ENCODE results near the gene TMEM132C.

DNA sequence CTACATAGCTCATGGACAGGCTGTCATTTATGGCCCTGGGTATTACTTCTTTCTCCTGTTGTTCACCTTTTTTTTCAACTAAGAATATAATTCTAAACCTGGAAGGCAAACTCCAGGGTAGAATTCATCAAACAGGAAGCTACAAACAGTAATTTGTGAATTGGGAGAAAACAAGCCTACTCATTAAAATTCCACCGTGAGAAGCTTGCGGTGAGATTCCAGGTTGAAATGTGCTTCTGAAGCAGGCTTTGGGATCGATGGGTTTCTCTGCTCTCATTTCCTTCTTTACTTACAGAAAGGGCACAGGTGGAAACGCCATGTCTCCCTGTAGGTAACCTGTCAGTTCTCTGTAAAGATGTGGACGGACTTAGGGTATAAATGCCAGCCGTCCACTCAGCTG is 257.5 kb downstream of the TMEM132C start:
- no peak for TF ChIP-seq ZNF232 (CRISPR knock-in tag; IDR thresholded peaks at IDR 0.05)
- TF ChIP-seq, protein P1, sequence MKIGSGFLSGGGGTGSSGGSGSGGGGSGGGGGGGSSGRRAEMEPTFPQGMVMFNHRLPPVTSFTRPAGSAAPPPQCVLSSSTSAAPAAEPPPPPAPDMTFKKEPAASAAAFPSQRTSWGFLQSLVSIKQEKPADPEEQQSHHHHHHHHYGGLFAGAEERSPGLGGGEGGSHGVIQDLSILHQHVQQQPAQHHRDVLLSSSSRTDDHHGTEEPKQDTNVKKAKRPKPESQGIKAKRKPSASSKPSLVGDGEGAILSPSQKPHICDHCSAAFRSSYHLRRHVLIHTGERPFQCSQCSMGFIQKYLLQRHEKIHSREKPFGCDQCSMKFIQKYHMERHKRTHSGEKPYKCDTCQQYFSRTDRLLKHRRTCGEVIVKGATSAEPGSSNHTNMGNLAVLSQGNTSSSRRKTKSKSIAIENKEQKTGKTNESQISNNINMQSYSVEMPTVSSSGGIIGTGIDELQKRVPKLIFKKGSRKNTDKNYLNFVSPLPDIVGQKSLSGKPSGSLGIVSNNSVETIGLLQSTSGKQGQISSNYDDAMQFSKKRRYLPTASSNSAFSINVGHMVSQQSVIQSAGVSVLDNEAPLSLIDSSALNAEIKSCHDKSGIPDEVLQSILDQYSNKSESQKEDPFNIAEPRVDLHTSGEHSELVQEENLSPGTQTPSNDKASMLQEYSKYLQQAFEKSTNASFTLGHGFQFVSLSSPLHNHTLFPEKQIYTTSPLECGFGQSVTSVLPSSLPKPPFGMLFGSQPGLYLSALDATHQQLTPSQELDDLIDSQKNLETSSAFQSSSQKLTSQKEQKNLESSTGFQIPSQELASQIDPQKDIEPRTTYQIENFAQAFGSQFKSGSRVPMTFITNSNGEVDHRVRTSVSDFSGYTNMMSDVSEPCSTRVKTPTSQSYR (CRISPR knock-in tag; IDR thresholded peaks at IDR 0.05), result no peak
- TF ChIP-seq, protein P2, sequence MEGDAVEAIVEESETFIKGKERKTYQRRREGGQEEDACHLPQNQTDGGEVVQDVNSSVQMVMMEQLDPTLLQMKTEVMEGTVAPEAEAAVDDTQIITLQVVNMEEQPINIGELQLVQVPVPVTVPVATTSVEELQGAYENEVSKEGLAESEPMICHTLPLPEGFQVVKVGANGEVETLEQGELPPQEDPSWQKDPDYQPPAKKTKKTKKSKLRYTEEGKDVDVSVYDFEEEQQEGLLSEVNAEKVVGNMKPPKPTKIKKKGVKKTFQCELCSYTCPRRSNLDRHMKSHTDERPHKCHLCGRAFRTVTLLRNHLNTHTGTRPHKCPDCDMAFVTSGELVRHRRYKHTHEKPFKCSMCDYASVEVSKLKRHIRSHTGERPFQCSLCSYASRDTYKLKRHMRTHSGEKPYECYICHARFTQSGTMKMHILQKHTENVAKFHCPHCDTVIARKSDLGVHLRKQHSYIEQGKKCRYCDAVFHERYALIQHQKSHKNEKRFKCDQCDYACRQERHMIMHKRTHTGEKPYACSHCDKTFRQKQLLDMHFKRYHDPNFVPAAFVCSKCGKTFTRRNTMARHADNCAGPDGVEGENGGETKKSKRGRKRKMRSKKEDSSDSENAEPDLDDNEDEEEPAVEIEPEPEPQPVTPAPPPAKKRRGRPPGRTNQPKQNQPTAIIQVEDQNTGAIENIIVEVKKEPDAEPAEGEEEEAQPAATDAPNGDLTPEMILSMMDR (IDR thresholded peaks at IDR 0.05), result no peak
- TF ChIP-seq NFE2L1 (CRISPR knock-in tag; IDR thresholded peaks at IDR 0.05), result no peak
- TF ChIP-seq TEAD4 (CRISPR knock-in tag; IDR thresholded peaks at IDR 0.05), result no peak
- TF ChIP-seq, protein P3, sequence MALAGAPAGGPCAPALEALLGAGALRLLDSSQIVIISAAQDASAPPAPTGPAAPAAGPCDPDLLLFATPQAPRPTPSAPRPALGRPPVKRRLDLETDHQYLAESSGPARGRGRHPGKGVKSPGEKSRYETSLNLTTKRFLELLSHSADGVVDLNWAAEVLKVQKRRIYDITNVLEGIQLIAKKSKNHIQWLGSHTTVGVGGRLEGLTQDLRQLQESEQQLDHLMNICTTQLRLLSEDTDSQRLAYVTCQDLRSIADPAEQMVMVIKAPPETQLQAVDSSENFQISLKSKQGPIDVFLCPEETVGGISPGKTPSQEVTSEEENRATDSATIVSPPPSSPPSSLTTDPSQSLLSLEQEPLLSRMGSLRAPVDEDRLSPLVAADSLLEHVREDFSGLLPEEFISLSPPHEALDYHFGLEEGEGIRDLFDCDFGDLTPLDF (CRISPR knock-in tag; IDR thresholded peaks at IDR 0.05), result no peak

All from WTC11 (cell line).